ENCODE data around the gene IL4I1. TPM values are rescaled to one million over a fixed set of nuclear protein-coding genes. Genes with fewer than 3 reads are reported as not detected.

IL4I1 gene
- total RNA-seq, 1 donor from 2014 or later: 0.90 TPM

- Mint-ChIP-seq H3K4me3 (ENCODE audit: unreplicated experiment) (no peak overlapping the region), H3K27ac (ENCODE audit: unreplicated experiment) (no peak overlapping the region), H3K9me3 (ENCODE audit: unreplicated experiment) (no peaks in the 10 kb centered on the region), H3K36me3 (ENCODE audit: low read depth, unreplicated experiment) (peaks cover 37% of the 10 kb centered on the region), H3K4me1 (ENCODE audit: unreplicated experiment) (peaks cover 22% of the 10 kb centered on the region), H3K27me3 (ENCODE audit: unreplicated experiment) (peaks cover 39% of the 10 kb centered on the region)
- no peak for TF ChIP-seq CTCF (IDR thresholded peaks at IDR 0.05; ENCODE audit: unreplicated experiment)
- no peak for DNase-seq (ENCODE audit: low spot score)
These were observed 42.1 kb downstream of the IL4I1 start for GRCh38 chr19:49854378-49855263.

GRCh38 chr19:49853852-49854377 is 42.8 kb downstream of the IL4I1 start:
- no peak for TF ChIP-seq CTCF (IDR thresholded peaks at IDR 0.05; ENCODE audit: unreplicated experiment)
- peak overlapping the region; percentile 18 for H3K27ac Mint-ChIP-seq (ENCODE audit: unreplicated experiment)
- DNase-seq (ENCODE audit: low spot score): no peak
- H3K36me3 Mint-ChIP-seq (ENCODE audit: low read depth, unreplicated experiment): peaks cover 40% of the 10 kb centered on the region
- H3K9me3 Mint-ChIP-seq (ENCODE audit: unreplicated experiment): no peaks in the 10 kb centered on the region
- H3K4me1 Mint-ChIP-seq (ENCODE audit: unreplicated experiment): peaks cover 25% of the 10 kb centered on the region
- peaks cover 38% of the 10 kb centered on the region for H3K27me3 Mint-ChIP-seq (ENCODE audit: unreplicated experiment)
- H3K4me3 Mint-ChIP-seq (ENCODE audit: unreplicated experiment): peak overlapping the region; percentile 85

GRCh38 chr19:49852631-49853126 is 44.0 kb downstream of the IL4I1 start:
- no peak for TF ChIP-seq CTCF (IDR thresholded peaks at IDR 0.05; ENCODE audit: unreplicated experiment)
- Mint-ChIP-seq H3K27ac (ENCODE audit: unreplicated experiment) (peak overlapping the region; percentile 88), H3K9me3 (ENCODE audit: unreplicated experiment) (no peaks in the 10 kb centered on the region), H3K4me1 (ENCODE audit: unreplicated experiment) (peaks cover 25% of the 10 kb centered on the region), H3K4me3 (ENCODE audit: unreplicated experiment) (peak overlapping the region; percentile 93), H3K27me3 (ENCODE audit: unreplicated experiment) (peaks cover 35% of the 10 kb centered on the region), H3K36me3 (ENCODE audit: low read depth, unreplicated experiment) (peaks cover 37% of the 10 kb centered on the region)
- DNase-seq (ENCODE audit: low spot score): no peak

- Mint-ChIP-seq H3K9me3 (ENCODE audit: unreplicated experiment) (no peaks in the 10 kb centered on the region), H3K4me1 (ENCODE audit: unreplicated experiment) (peaks cover 25% of the 10 kb centered on the region), H3K36me3 (ENCODE audit: low read depth, unreplicated experiment) (peaks cover 31% of the 10 kb centered on the region), H3K27me3 (ENCODE audit: unreplicated experiment) (peaks cover 35% of the 10 kb centered on the region), H3K27ac (ENCODE audit: unreplicated experiment) (peak overlapping the region; percentile 88), H3K4me3 (ENCODE audit: unreplicated experiment) (peak overlapping the region; percentile 93)
- DNase-seq (ENCODE audit: low spot score): peak; percentile 53
- TF ChIP-seq CTCF (IDR thresholded peaks at IDR 0.05; ENCODE audit: unreplicated experiment): no peak
These were observed 45.0 kb downstream of the IL4I1 start for GRCh38 chr19:49851456-49852259.

Measured in endothelial cell (in vitro differentiated cells).